ENCODE measurements around the gene IFITM1.

GRCh38 chr11:283405-284104 lies 30.3 kb upstream of the IFITM1 start:
- TF ChIP-seq, protein P1, sequence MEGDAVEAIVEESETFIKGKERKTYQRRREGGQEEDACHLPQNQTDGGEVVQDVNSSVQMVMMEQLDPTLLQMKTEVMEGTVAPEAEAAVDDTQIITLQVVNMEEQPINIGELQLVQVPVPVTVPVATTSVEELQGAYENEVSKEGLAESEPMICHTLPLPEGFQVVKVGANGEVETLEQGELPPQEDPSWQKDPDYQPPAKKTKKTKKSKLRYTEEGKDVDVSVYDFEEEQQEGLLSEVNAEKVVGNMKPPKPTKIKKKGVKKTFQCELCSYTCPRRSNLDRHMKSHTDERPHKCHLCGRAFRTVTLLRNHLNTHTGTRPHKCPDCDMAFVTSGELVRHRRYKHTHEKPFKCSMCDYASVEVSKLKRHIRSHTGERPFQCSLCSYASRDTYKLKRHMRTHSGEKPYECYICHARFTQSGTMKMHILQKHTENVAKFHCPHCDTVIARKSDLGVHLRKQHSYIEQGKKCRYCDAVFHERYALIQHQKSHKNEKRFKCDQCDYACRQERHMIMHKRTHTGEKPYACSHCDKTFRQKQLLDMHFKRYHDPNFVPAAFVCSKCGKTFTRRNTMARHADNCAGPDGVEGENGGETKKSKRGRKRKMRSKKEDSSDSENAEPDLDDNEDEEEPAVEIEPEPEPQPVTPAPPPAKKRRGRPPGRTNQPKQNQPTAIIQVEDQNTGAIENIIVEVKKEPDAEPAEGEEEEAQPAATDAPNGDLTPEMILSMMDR (IDR thresholded peaks at IDR 0.05; ENCODE audit: control extremely low read depth in 1 of 3, insufficient read depth in 1 of 3, low read depth in 1 of 3, low read length in 3 of 3), result no peak
- TF ChIP-seq E2F6 (IDR thresholded peaks at IDR 0.05) (no peak), MAFK (IDR thresholded peaks at IDR 0.05; ENCODE audit: low read depth, low read length) (no peak), PHF8 (conservative IDR thresholded peaks at IDR 0.05; ENCODE audit: low read depth, low read length) (no peak), TBP (IDR thresholded peaks at IDR 0.05; ENCODE audit: low read depth, low read length) (no peak), CBX5 (IDR thresholded peaks at IDR 0.05; ENCODE audit: low read depth, low read length) (no peak), EZH2 (IDR thresholded peaks at IDR 0.05; ENCODE audit: low read depth, low read length, severe bottlenecking) (no peak), RAD21 (IDR thresholded peaks at IDR 0.05 in 1 of 2, conservative IDR thresholded peaks at IDR 0.05 in 1 of 2; ENCODE audit: low read depth in 2 of 2, low read length in 2 of 2) (no peak), YY1 (IDR thresholded peaks at IDR 0.05; ENCODE audit: low read depth, low read length) (no peak)
